Endothelial cell of hepatic sinusoid (primary cell): ENCODE results near the gene RNF39.

Experiments
- in situ Hi-C: cut with HindIII; loops from 2 replicates; pipeline ENCODE4 v1.10.0; 2017; ENCODE audit warnings: low sequenced_read_pairs

The RNF39 gene

DNA sequence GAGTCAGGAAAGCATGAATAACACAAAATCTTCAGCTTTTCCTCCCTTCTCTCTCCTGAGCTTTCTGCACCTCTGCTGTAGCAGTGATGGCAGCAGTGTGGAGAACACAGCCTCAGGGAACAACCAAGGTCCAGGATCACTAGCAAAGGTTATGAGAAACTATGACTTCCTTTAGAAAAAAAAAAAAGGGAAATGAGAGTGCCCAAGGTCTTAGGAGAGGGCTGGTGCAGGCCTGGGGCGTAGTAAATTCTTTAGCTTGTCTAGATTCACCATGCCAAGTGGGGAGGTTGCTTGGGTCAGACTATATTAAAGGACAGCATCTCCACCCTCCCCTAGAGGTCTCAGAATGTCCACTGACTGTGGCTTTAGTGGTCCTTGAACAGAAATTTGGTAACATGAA is 54.9 kb downstream of the RNF39 start:
- in situ Hi-C loops, result no loop called here
